Fibroblast of skin of back (primary cell): ENCODE results near the gene SLC25A21.
"Not testable (repeated sequence)": the region's sequence is repeated elsewhere in the genome, so short reads cannot be mapped to it uniquely, and the experiment has no call there.

Source experiments
- DNase-seq: peaks from one replicate; pipeline ENCODE4 v3.0.0-alpha.2; 2013

The SLC25A21 gene

GRCh38 chr14:36941783-36942521 lies 230.5 kb downstream of the SLC25A21 start:
- DNase-seq: peak; percentile 50

- DNase-seq: no peak
Observed at GRCh38 chr14:36940476-36940875, 231.9 kb downstream of the SLC25A21 start.

- no peak for DNase-seq
Observed at GRCh38 chr14:36939265-36939664, 233.1 kb downstream of the SLC25A21 start.

- no peak for DNase-seq
Observed at GRCh38 chr14:36938678-36939077, 233.7 kb downstream of the SLC25A21 start.

- DNase-seq: peak; percentile 42
Observed at GRCh38 chr14:36935976-36936678, 236.3 kb downstream of the SLC25A21 start.

GRCh38 chr14:36934304-36934703 lies 238.1 kb downstream of the SLC25A21 start:
- no peak for DNase-seq

- DNase-seq: no peak
Observed at GRCh38 chr14:36931791-36932190, 240.6 kb downstream of the SLC25A21 start.

- no peak for DNase-seq
Observed at GRCh38 chr14:36928432-36928831, 244.0 kb downstream of the SLC25A21 start.

- DNase-seq: no peak
Observed at GRCh38 chr14:36925094-36925493, 247.3 kb downstream of the SLC25A21 start.

GRCh38 chr14:36916668-36917067 lies 255.7 kb downstream of the SLC25A21 start:
- DNase-seq: no peak

- DNase-seq: no peak
Observed at GRCh38 chr14:36915081-36915480, 257.3 kb downstream of the SLC25A21 start.

GRCh38 chr14:36910578-36910977 lies 261.8 kb downstream of the SLC25A21 start:
- no peak for DNase-seq

- DNase-seq: no peak
Observed at GRCh38 chr14:36905272-36905888, 267.0 kb downstream of the SLC25A21 start.

- DNase-seq: no peak
Observed at GRCh38 chr14:36901861-36902260, 270.5 kb downstream of the SLC25A21 start.

- DNase-seq: no peak
Observed at GRCh38 chr14:36900846-36901245, 271.6 kb downstream of the SLC25A21 start.

- DNase-seq: not testable (repeated sequence)
Observed at GRCh38 chr14:36896300-36896699, 276.1 kb downstream of the SLC25A21 start.

GRCh38 chr14:36884049-36884448 lies 288.4 kb downstream of the SLC25A21 start:
- no peak for DNase-seq

- no peak for DNase-seq
Observed at GRCh38 chr14:36880276-36880675, 292.1 kb downstream of the SLC25A21 start.

GRCh38 chr14:36879558-36879957 lies 292.8 kb downstream of the SLC25A21 start:
- no peak for DNase-seq

- no peak for DNase-seq
Observed at GRCh38 chr14:36874396-36875138, 297.8 kb downstream of the SLC25A21 start.

GRCh38 chr14:36870776-36871175 lies 301.6 kb downstream of the SLC25A21 start:
- DNase-seq: no peak

GRCh38 chr14:36869125-36869524 lies 303.3 kb downstream of the SLC25A21 start:
- no peak for DNase-seq

- no peak for DNase-seq
Observed at GRCh38 chr14:36866867-36867266, 305.5 kb downstream of the SLC25A21 start.
